Vagina (tissue), 2 donors: ENCODE measurements around the gene DNMT3L.

Experiments used
- POLR2A ChIP-seq, 2 donors: fragments of 450-650 bp; IDR thresholded peaks; one replicate each; pipeline ENCODE4 v1.6.1; 2017; ENCODE audit warnings: antibody characterized with exemption in 2 of 2, mild to moderate bottlenecking in 2 of 2, moderate library complexity in 2 of 2
- TF ChIP-seq, protein P1 (sequence below), 3 experiments: fragments of 450-650 bp in 2 of 3; fragments of 200-600 bp in 1 of 3; sonication (generic) in 1 of 3; IDR thresholded peaks; one replicate each; pipeline ENCODE4 v1.5.1; 2017 to 2019; ENCODE audit warnings: antibody characterized with exemption in 3 of 3, mild to moderate bottlenecking in 2 of 3, moderate library complexity in 2 of 3

DNA sequence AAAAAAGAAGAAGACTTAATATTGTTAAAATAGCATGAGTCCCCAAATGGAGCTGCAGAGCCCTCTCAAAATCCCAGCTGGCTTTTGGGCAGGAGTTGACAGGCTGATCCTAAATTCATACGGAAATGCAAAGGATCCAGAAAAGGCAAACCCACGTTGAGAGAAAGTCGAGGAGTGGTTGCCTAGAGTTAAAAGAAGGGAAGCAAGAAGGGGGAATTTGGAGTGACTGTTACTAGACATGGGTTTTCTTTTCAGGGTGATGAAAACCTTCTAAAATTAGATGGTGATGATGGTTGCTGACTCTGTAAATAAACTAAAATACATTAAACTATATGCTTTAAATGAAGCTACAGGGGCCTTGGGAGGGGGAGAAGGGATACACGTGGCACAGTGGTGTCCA, 1.6 kb downstream of the DNMT3L start:
- no peak for TF ChIP-seq POLR2A (IDR thresholded peaks at IDR 0.05)
- TF ChIP-seq, protein P1, sequence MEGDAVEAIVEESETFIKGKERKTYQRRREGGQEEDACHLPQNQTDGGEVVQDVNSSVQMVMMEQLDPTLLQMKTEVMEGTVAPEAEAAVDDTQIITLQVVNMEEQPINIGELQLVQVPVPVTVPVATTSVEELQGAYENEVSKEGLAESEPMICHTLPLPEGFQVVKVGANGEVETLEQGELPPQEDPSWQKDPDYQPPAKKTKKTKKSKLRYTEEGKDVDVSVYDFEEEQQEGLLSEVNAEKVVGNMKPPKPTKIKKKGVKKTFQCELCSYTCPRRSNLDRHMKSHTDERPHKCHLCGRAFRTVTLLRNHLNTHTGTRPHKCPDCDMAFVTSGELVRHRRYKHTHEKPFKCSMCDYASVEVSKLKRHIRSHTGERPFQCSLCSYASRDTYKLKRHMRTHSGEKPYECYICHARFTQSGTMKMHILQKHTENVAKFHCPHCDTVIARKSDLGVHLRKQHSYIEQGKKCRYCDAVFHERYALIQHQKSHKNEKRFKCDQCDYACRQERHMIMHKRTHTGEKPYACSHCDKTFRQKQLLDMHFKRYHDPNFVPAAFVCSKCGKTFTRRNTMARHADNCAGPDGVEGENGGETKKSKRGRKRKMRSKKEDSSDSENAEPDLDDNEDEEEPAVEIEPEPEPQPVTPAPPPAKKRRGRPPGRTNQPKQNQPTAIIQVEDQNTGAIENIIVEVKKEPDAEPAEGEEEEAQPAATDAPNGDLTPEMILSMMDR (IDR thresholded peaks at IDR 0.05) = no peak
